Parathyroid adenoma (tissue), 2 donors: ENCODE data around the gene PHLDB1.
"Not testable (repeated sequence)": the region's sequence is repeated elsewhere in the genome, so short reads cannot be mapped to it uniquely, and the experiment has no call there.

Experiments used
- H2AFZ ChIP-seq: fragments of 300-600 bp; sonication (generic); one replicate; pipeline ENCODE4 v1.7.0; 2017; ENCODE audit warnings: antibody characterized with exemption, mild to moderate bottlenecking
- H3K27ac ChIP-seq: fragments of 300-600 bp; sonication (generic); one replicate; pipeline ENCODE4 v1.7.0; 2017
- H3K27me3 ChIP-seq: fragments of 300-600 bp; sonication (generic); one replicate; pipeline ENCODE4 v1.7.0; 2017; ENCODE audit warnings: low read length; ENCODE audit not compliant: control insufficient read depth, insufficient read depth
- H3K36me3 ChIP-seq: fragments of 300-600 bp; sonication (generic); one replicate; pipeline ENCODE4 v1.7.0; 2017; ENCODE audit warnings: low read length; ENCODE audit not compliant: control insufficient read depth, insufficient read depth
- H3K4me1 ChIP-seq: fragments of 300-600 bp; sonication (generic); one replicate; pipeline ENCODE4 v1.7.0; 2017; ENCODE audit warnings: control low read depth
- H3K4me2 ChIP-seq: fragments of 300-600 bp; sonication (generic); one replicate; pipeline ENCODE4 v1.7.0; 2017; ENCODE audit warnings: low read length
- H3K4me3 ChIP-seq: fragments of 300-600 bp; sonication (generic); one replicate; pipeline ENCODE4 v1.7.0; 2017; ENCODE audit warnings: low read depth, low read length
- H3K79me2 ChIP-seq: fragments of 300-600 bp; sonication (generic); one replicate; pipeline ENCODE4 v1.7.0; 2017; ENCODE audit warnings: control low read depth
- H3K9ac ChIP-seq: fragments of 300-600 bp; sonication (generic); one replicate; pipeline ENCODE4 v1.7.0; 2017; ENCODE audit warnings: mild to moderate bottlenecking
- H3K9me3 ChIP-seq: fragments of 300-600 bp; sonication (generic); one replicate; pipeline ENCODE4 v1.7.0; 2017; ENCODE audit warnings: low read length; ENCODE audit not compliant: control insufficient read depth
- CTCF ChIP-seq: fragments of 300-600 bp; sonication (generic); IDR thresholded peaks from one replicate; pipeline ENCODE4 v1.7.0; 2017; ENCODE audit warnings: antibody characterized with exemption, mild to moderate bottlenecking
- donor health status: primary hyperparathyroidism.

The PHLDB1 gene

GRCh38 chr11:118581057-118581456 is 26.4 kb upstream of the PHLDB1 start:
- H3K27me3 ChIP-seq = no peaks in the 10 kb centered on the region
- H3K79me2 ChIP-seq = peaks cover 16% of the 10 kb centered on the region
- no peak for TF ChIP-seq CTCF
- H3K4me1 ChIP-seq = no peaks in the 10 kb centered on the region
- H3K36me3 ChIP-seq = no peaks in the 10 kb centered on the region
- H3K4me3 ChIP-seq = no peak overlapping the region
- H3K9me3 ChIP-seq = no peaks in the 10 kb centered on the region
- no peak overlapping the region for H3K4me2 ChIP-seq
- no peak overlapping the region for H2AFZ ChIP-seq
- H3K9ac ChIP-seq = no peak overlapping the region
- H3K27ac ChIP-seq = no peak overlapping the region

GRCh38 chr11:118587952-118588351 is 19.5 kb upstream of the PHLDB1 start:
- Histone ChIP-seq H3K4me1 (no peaks in the 10 kb centered on the region), H3K79me2 (no peaks in the 10 kb centered on the region), H3K27ac (no peak overlapping the region), H3K9ac (no peak overlapping the region), H2AFZ (no peak overlapping the region), H3K36me3 (no peaks in the 10 kb centered on the region), H3K9me3 (no peaks in the 10 kb centered on the region), H3K4me3 (no peak overlapping the region), H3K27me3 (no peaks in the 10 kb centered on the region), H3K4me2 (no peak overlapping the region)
- TF ChIP-seq CTCF = no peak

- Histone ChIP-seq H3K79me2 (no peaks in the 10 kb centered on the region), H3K27ac (no peak overlapping the region), H3K36me3 (no peaks in the 10 kb centered on the region), H3K4me3 (no peak overlapping the region), H3K4me1 (no peaks in the 10 kb centered on the region), H2AFZ (no peak overlapping the region), H3K9ac (no peak overlapping the region), H3K27me3 (no peaks in the 10 kb centered on the region), H3K9me3 (no peaks in the 10 kb centered on the region), H3K4me2 (no peak overlapping the region)
- no peak for TF ChIP-seq CTCF
Measured at GRCh38 chr11:118592616-118593367, 14.6 kb upstream of the PHLDB1 start.

GRCh38 chr11:118594984-118595383 is 12.4 kb upstream of the PHLDB1 start:
- peak; percentile 21 for TF ChIP-seq CTCF
- not testable (repeated sequence) for H3K9ac ChIP-seq, H3K4me2 ChIP-seq, H3K4me3 ChIP-seq, H3K79me2 ChIP-seq, H2AFZ ChIP-seq, H3K27me3 ChIP-seq, H3K9me3 ChIP-seq, H3K36me3 ChIP-seq, H3K4me1 ChIP-seq, H3K27ac ChIP-seq
